Activated T-cell treated with anti-CD3 and anti-CD28 coated beads, Interleukin-2, amount 50 U/mL, for 48 hours (primary cell): Measurements from ENCODE around the gene MGME1.

Experiments used
- DNase-seq, 2 experiments: peaks; one replicate each; pipeline ENCODE4 v3.0.0-alpha.2; 2020

Gene MGME1

GRCh38 chr20:18030020-18030419, 61.2 kb downstream of the MGME1 start:
- DNase-seq: no peak

- no peak for DNase-seq
These were observed 62.2 kb downstream of the MGME1 start for GRCh38 chr20:18031050-18031449.

- DNase-seq: no peak
These were observed 63.2 kb downstream of the MGME1 start for GRCh38 chr20:18031888-18032509.

- no peak for DNase-seq
These were observed 64.4 kb downstream of the MGME1 start for GRCh38 chr20:18032977-18033892.

- DNase-seq: no peak
These were observed 65.2 kb downstream of the MGME1 start for GRCh38 chr20:18034039-18034438.

GRCh38 chr20:18039063-18039462, 70.2 kb downstream of the MGME1 start:
- no peak for DNase-seq
